HepG2 (cell line): ENCODE measurements around the gene ESYT2. TPM values are rescaled to one million over a fixed set of nuclear protein-coding genes. Genes with fewer than 3 reads are reported as not detected.

Source experiments
- ATAC-seq: fragments of 200-7000 bp; cut with Tn5 transposase; 3 replicates; pipeline ENCODE4 v1.9.1; 2020; ENCODE audit warnings: mild to moderate bottlenecking, moderate library complexity
- BruUV-seq: library from RNA; stranded (reverse); fragments of 400-500 nt; replicated peaks from 2 replicates; lab custom pipeline; 2021; lab: Mats Ljungman, UMichigan
- CTCF ChIA-PET: fragments of 300-600 bp; formaldehyde crosslinking; extraction: SDS; loops from one replicate; lab custom pipeline; 2021; ENCODE audit warnings: low total read pairs, inconsistent platforms, low intra/inter-chr PET ratio; lab: Yijun Ruan, JAX
- POLR2A ChIA-PET: fragments of 350-600 bp; sonication (Branson Sonifier 250); formaldehyde crosslinking; loops from one replicate; lab custom pipeline; 2020; ENCODE audit warnings: antibody characterized with exemption, inconsistent platforms; lab: Yijun Ruan, JAX
- DNase-seq: peaks from one replicate; pipeline ENCODE4 v3.0.0-alpha.2; 2015; ENCODE audit warnings: low spot score
- FAIRE-seq: peaks from 3 replicates; lab custom pipeline; 2011; peaks lifted over from hg19 to GRCh38; lab: Jason Lieb, UNC
- H2AFZ ChIP-seq: one replicate; pipeline ENCODE4 v1.6.1; 2011; ENCODE audit warnings: low read length, inconsistent platforms
- H3K27ac ChIP-seq: fragments of 300-600 bp; 3 replicates; pipeline ENCODE4 v1.8.0; 2011; ENCODE audit warnings: mixed run types, mild to moderate bottlenecking, mixed read lengths, low read length, inconsistent platforms; ENCODE audit not compliant: insufficient read depth; ENCODE audit errors: extremely low read length
- H3K27me3 ChIP-seq, 2 experiments: fragments of 200-600 bp in 1 of 2; 2 replicates in 1 of 2; 3 replicates in 1 of 2; pipeline versions ENCODE4 v1.6.0 to v1.8.0; 2011; ENCODE audit warnings: low read length in 2 of 2, mild to moderate bottlenecking in 2 of 2, moderate library complexity in 2 of 2, inconsistent platforms in 1 of 2; ENCODE audit not compliant: insufficient read depth in 2 of 2, control insufficient read depth in 1 of 2
- H3K36me3 ChIP-seq, 2 experiments: fragments of 200-600 bp in 1 of 2; replicated peaks in 1 of 2; 2 replicates in 1 of 2; 3 replicates in 1 of 2; pipeline versions ENCODE4 v1.5.1 to v1.8.0; 2011; ENCODE audit warnings: low read length in 2 of 2, inconsistent platforms in 1 of 2; ENCODE audit not compliant: insufficient read depth in 2 of 2, control insufficient read depth in 1 of 2
- H3K4me1 ChIP-seq: 2 replicates; pipeline ENCODE4 v1.5.1; 2012; ENCODE audit warnings: low read length, inconsistent platforms; ENCODE audit not compliant: insufficient read depth
- H3K4me2 ChIP-seq: 2 replicates; pipeline ENCODE4 v1.6.0; 2011; ENCODE audit warnings: low read depth, low read length, inconsistent platforms
- H3K4me3 ChIP-seq, 3 experiments: fragments of 200-600 bp in 1 of 3; sonication (generic), shearing (Covaris generic) in 1 of 3; replicated peaks in 1 of 3; 2 replicates each; pipeline ENCODE4 v1.5.1; 2011 to 2016; ENCODE audit warnings: low read length in 3 of 3, inconsistent platforms in 2 of 3, low read depth in 2 of 3, mild to moderate bottlenecking in 2 of 3, control low read depth in 1 of 3, mixed read lengths in 1 of 3; ENCODE audit not compliant: insufficient read depth in 1 of 3
- H3K79me2 ChIP-seq: one replicate; pipeline ENCODE4 v1.6.1; 2011; ENCODE audit warnings: low read length, inconsistent platforms; ENCODE audit not compliant: insufficient read depth
- H3K9ac ChIP-seq: 2 replicates; pipeline ENCODE4 v1.6.0; 2011; ENCODE audit warnings: mild to moderate bottlenecking, low read depth, low read length, inconsistent platforms; ENCODE audit not compliant: insufficient read depth
- H3K9me3 ChIP-seq: 2 replicates; pipeline ENCODE4 v1.5.1; 2012; ENCODE audit warnings: mild to moderate bottlenecking, low read length
- H4K20me1 ChIP-seq: 2 replicates; pipeline ENCODE4 v1.6.0; 2011; ENCODE audit warnings: inconsistent platforms, mild to moderate bottlenecking, low read length, moderate library complexity; ENCODE audit not compliant: insufficient read depth
- CHD2 ChIP-seq: IDR thresholded peaks from 2 replicates; pipeline ENCODE4 v1.6.1; 2011; ENCODE audit warnings: low read depth, low read length, improper control_type of control experiment
- HMG20A ChIP-seq: IDR thresholded peaks from 2 replicates; pipeline ENCODE4 v1.6.1; 2016; ENCODE audit warnings: borderline replicate concordance
- KAT7 ChIP-seq: IDR thresholded peaks from 2 replicates; pipeline ENCODE4 v1.6.1; 2018; ENCODE audit warnings: borderline replicate concordance, missing compliant biosample characterization
- MAX ChIP-seq: IDR thresholded peaks from 2 replicates; pipeline ENCODE4 v1.6.1; 2012; ENCODE audit warnings: inconsistent platforms
- MTF2 ChIP-seq: sonication (generic); formaldehyde crosslinking; IDR thresholded peaks from 2 replicates; pipeline ENCODE4 v1.5.0; 2020; ENCODE audit warnings: missing genetic modification reagents, borderline replicate concordance
- MYPOP ChIP-seq: sonication (generic); formaldehyde crosslinking; IDR thresholded peaks from 2 replicates; pipeline ENCODE4 v1.8.1; 2023; ENCODE audit warnings: mild to moderate bottlenecking, moderate library complexity, missing genetic modification reagents
- NAIF1 ChIP-seq: sonication (generic); formaldehyde crosslinking; IDR thresholded peaks from 2 replicates; pipeline ENCODE4 v1.5.0; 2020; ENCODE audit warnings: mild to moderate bottlenecking, missing genetic modification reagents, borderline replicate concordance
- NBN ChIP-seq: fragments of 450-650 bp; conservative IDR thresholded peaks from 2 replicates; pipeline ENCODE4 v1.6.1; 2017
- SATB2 ChIP-seq: sonication (generic); formaldehyde crosslinking; IDR thresholded peaks from 2 replicates; pipeline ENCODE4 v1.5.0; 2020; ENCODE audit warnings: missing genetic modification reagents
- SIX1 ChIP-seq: sonication (generic); formaldehyde crosslinking; IDR thresholded peaks from 2 replicates; pipeline ENCODE4 v1.4.0; 2020; ENCODE audit warnings: missing genetic modification reagents, borderline replicate concordance
- ZC3H13 ChIP-seq: sonication (generic); formaldehyde crosslinking; IDR thresholded peaks from 2 replicates; pipeline ENCODE4 v1.8.1; 2023; ENCODE audit warnings: mild to moderate bottlenecking, missing genetic modification reagents, moderate library complexity
- ZNF317 ChIP-seq: sonication (generic); formaldehyde crosslinking; IDR thresholded peaks from 2 replicates; pipeline ENCODE4 v1.5.0; 2020; ENCODE audit warnings: mild to moderate bottlenecking, missing genetic modification reagents
- ZNF687 ChIP-seq: sonication (generic); formaldehyde crosslinking; IDR thresholded peaks from 2 replicates; pipeline ENCODE4 v1.5.1; 2020; ENCODE audit warnings: mild to moderate bottlenecking, missing genetic modification reagents, moderate library complexity
- ZNF782 ChIP-seq: sonication (generic); formaldehyde crosslinking; IDR thresholded peaks from 2 replicates; pipeline ENCODE4 v1.4.0; 2020; ENCODE audit warnings: missing genetic modification reagents, mild to moderate bottlenecking, borderline replicate concordance
- ZNF784 ChIP-seq: sonication (generic); formaldehyde crosslinking; IDR thresholded peaks from 2 replicates; pipeline ENCODE4 v1.5.1; 2020; ENCODE audit warnings: missing genetic modification reagents, mild to moderate bottlenecking, borderline replicate concordance
- ZXDC ChIP-seq: sonication (generic); formaldehyde crosslinking; IDR thresholded peaks from 2 replicates; pipeline ENCODE4 v1.5.0; 2020; ENCODE audit warnings: mild to moderate bottlenecking, missing genetic modification reagents
- WGBS: methylation state at CpG from one replicate; pipeline ENCODE4 v1.1.6; 2017; ENCODE audit warnings: low lambda C conversion rate; 5-methylcytosine and 5-hydroxymethylcytosine counted together
- in situ Hi-C: cut with HindIII; loops from 2 replicates; pipeline ENCODE4 v1.10.0; 2017; ENCODE audit warnings: low pct_unique_long_range_greater_than_20kb; ENCODE audit not compliant: extremely low pct_ligation_motif_present
- intact Hi-C: fragments of 100-400 bp; cut with micrococcal nuclease; formaldehyde crosslinking; loops from one replicate; pipeline ENCODE4 v1.10.0; 2022; ENCODE audit not compliant: unreplicated experiment
- polyA plus RNA-seq, 8 experiments: library from polyadenylated mRNA; depleted of rRNA in 3 of 8; stranded (reverse) in 7 of 8; unstranded in 1 of 8; fragments of >200 nt; fragmentation: Illumina TruSeq in 4 of 8; extraction: Trizol in 4 of 8; gene quantifications; 2 replicates each; pipeline versions ENCODE4 v1.2.1 to v1.2.3, GENCODE V29; 2011 to 2016; ENCODE audit warnings: low read depth in 4 of 8, missing spikeins in 1 of 8, mixed read lengths in 1 of 8; ENCODE audit not compliant: insufficient read depth in 1 of 8
- total RNA-seq, 5 experiments: library from RNA; depleted of rRNA; stranded (reverse); fragments of >200 nt; fragmentation: Illumina TruSeq; extraction: Trizol; gene quantifications; 2 replicates each; pipeline ENCODE4 v1.2.3, GENCODE V29; 2016; ENCODE audit warnings: low read depth in 1 of 5

ESYT2 gene
- total and polyA plus RNA-seq, 2 of the 13 experiments (the other 11 are each of a cell fraction or from before 2014, with no cell fraction given), result 28.5 to 37.3 TPM

- no peak for TF ChIP-seq ZXDC (CRISPR knock-in tag)
- no peak for TF ChIP-seq SATB2 (CRISPR knock-in tag)
- no peak for TF ChIP-seq MTF2 (CRISPR knock-in tag)
- no peak for TF ChIP-seq ZNF687
- no peak for TF ChIP-seq CHD2
- no peak for TF ChIP-seq ZNF317 (CRISPR knock-in tag)
- TF ChIP-seq ZC3H13, result no peak
These were observed 3.7 kb upstream of the ESYT2 start (continued) for GRCh38 chr7:158832994-158833393.

- ChIA-PET POLR2A (no interaction called here), CTCF (no interaction called here)
- Histone ChIP-seq H3K9me3 (no peaks in the 10 kb centered on the region), H3K79me2 (peaks cover 17% of the 10 kb centered on the region), H3K4me1 (peaks cover 44% of the 10 kb centered on the region), H3K36me3 (no peaks in the 10 kb centered on the region), H4K20me1 (peaks cover 10% of the 10 kb centered on the region), H2AFZ (no peak overlapping the region), H3K27ac (no peak overlapping the region), H3K4me3 (no peak overlapping the region), H3K9ac (no peak overlapping the region), H3K27me3 (no peaks in the 10 kb centered on the region; a peak in 1 of 5 replicates), H3K4me2 (no peak overlapping the region)
- whole genome bisulfite sequencing, result 72% methylated on average over 6 of the region's 6 CpGs
- no peak for FAIRE-seq
- ATAC-seq, result no peak
- DNase-seq, result no peak
- intact Hi-C loops, result no loop called here
- in situ Hi-C loops, result no loop called here
- no TSS peak for BruUV-seq
- TF ChIP-seq NAIF1 (CRISPR knock-in tag), result no peak
- no peak for TF ChIP-seq ZNF782 (CRISPR knock-in tag)
- TF ChIP-seq ZNF784 (CRISPR knock-in tag), result no peak
- no peak for TF ChIP-seq HMG20A (CRISPR knock-in tag)
- TF ChIP-seq MAX, result no peak
- no peak for TF ChIP-seq KAT7
- TF ChIP-seq MYPOP (CRISPR knock-in tag), result no peak
- no peak for TF ChIP-seq NBN
- no peak for TF ChIP-seq SIX1 (CRISPR knock-in tag)
These were observed 2.4 kb upstream of the ESYT2 start for GRCh38 chr7:158831738-158832091.
